GM23338 (cell line): ENCODE measurements around the gene STX10. TPM values are rescaled to one million over a fixed set of nuclear protein-coding genes. Genes with fewer than 3 reads are reported as not detected.

Experiments
- ATAC-seq: fragments of 200-7000 bp; cut with Tn5 transposase; 3 replicates; pipeline ENCODE4 v1.9.1; 2020
- DNase-seq: peaks from one replicate; pipeline ENCODE4 v3.0.0-alpha.2; 2015; ENCODE audit warnings: low spot score
- H2AFZ ChIP-seq: fragments of 200-600 bp; sonication (generic); 2 replicates; pipeline ENCODE4 v1.8.0; 2016; ENCODE audit warnings: antibody characterized with exemption, mild to moderate bottlenecking, moderate library complexity
- H3F3A ChIP-seq: fragments of 200-600 bp; sonication (generic); replicated peaks from 2 replicates; pipeline ENCODE4 v1.8.0; 2017; ENCODE audit warnings: antibody characterized with exemption, mixed run types, low read depth
- H3K27ac ChIP-seq: fragments of 200-600 bp; sonication (generic); 2 replicates; pipeline ENCODE4 v1.6.1; 2016; ENCODE audit warnings: low read depth
- H3K27me3 ChIP-seq: fragments of 200-600 bp; sonication (generic); 2 replicates; pipeline ENCODE4 v1.8.0; 2016; ENCODE audit warnings: mild to moderate bottlenecking, mixed run types, moderate library complexity; ENCODE audit not compliant: insufficient read depth
- H3K36me3 ChIP-seq: fragments of 200-600 bp; sonication (generic); 2 replicates; pipeline ENCODE4 v1.8.0; 2016; ENCODE audit warnings: mild to moderate bottlenecking; ENCODE audit not compliant: insufficient read depth
- H3K4me1 ChIP-seq: fragments of 200-600 bp; sonication (generic); 2 replicates; pipeline ENCODE4 v1.8.0; 2016; ENCODE audit warnings: mild to moderate bottlenecking, moderate library complexity; ENCODE audit not compliant: insufficient read depth
- H3K4me2 ChIP-seq: fragments of 200-600 bp; sonication (generic); 2 replicates; pipeline ENCODE4 v1.7.1; 2017; ENCODE audit warnings: mixed run types
- H3K4me3 ChIP-seq: fragments of 200-600 bp; sonication (generic); 2 replicates; pipeline ENCODE4 v1.6.1; 2016; ENCODE audit warnings: mixed run types
- H3K79me2 ChIP-seq: fragments of 200-600 bp; sonication (generic); replicated peaks from 2 replicates; pipeline ENCODE4 v1.8.0; 2017; ENCODE audit warnings: mild to moderate bottlenecking; ENCODE audit not compliant: insufficient read depth
- H3K9me2 ChIP-seq: fragments of 200-600 bp; sonication (generic); 2 replicates; pipeline ENCODE4 v1.8.0; 2017; ENCODE audit not compliant: insufficient read depth
- H4K20me1 ChIP-seq: fragments of 200-600 bp; sonication (generic); replicated peaks from 2 replicates; pipeline ENCODE4 v1.8.0; 2017; ENCODE audit warnings: mild to moderate bottlenecking; ENCODE audit not compliant: insufficient read depth
- H3K27ac Mint-ChIP-seq: 2 replicates; pipeline ENCODE4 v1.8.0; 2020; ENCODE audit warnings: inconsistent platforms, mild to moderate bottlenecking, moderate library complexity, mixed read lengths
- H3K27me3 Mint-ChIP-seq: 3 replicates; pipeline ENCODE4 v1.8.0; 2022; ENCODE audit warnings: low read depth, mild to moderate bottlenecking, moderate library complexity, mixed read lengths, inconsistent platforms; ENCODE audit not compliant: insufficient read depth, poor library complexity
- H3K36me3 Mint-ChIP-seq: 3 replicates; pipeline ENCODE4 v1.8.0; 2021; ENCODE audit warnings: low read depth, mild to moderate bottlenecking, inconsistent platforms, moderate library complexity, mixed read lengths
- H3K4me1 Mint-ChIP-seq: 3 replicates; pipeline ENCODE4 v1.8.0; 2020; ENCODE audit warnings: mild to moderate bottlenecking, inconsistent platforms, mixed read lengths
- H3K4me3 Mint-ChIP-seq: 3 replicates; pipeline ENCODE4 v1.8.0; 2021; ENCODE audit warnings: moderate library complexity, mild to moderate bottlenecking, inconsistent platforms, mixed read lengths
- H3K9me3 Mint-ChIP-seq: 3 replicates; pipeline ENCODE4 v1.8.0; 2020; ENCODE audit warnings: moderate library complexity, mild to moderate bottlenecking, inconsistent platforms, mixed read lengths
- CREB1 ChIP-seq: fragments of 250-450 bp; sonication (Bioruptor Pico); IDR thresholded peaks from 2 replicates; pipeline ENCODE4 v1.5.0; 2020; ENCODE audit warnings: low read depth, mild to moderate bottlenecking, moderate library complexity
- EZH2 ChIP-seq: fragments of 200-600 bp; sonication (generic); IDR thresholded peaks from one replicate; pipeline ENCODE4 v1.8.0; 2017; ENCODE audit warnings: antibody characterized with exemption, mild to moderate bottlenecking, low read depth; ENCODE audit not compliant: unreplicated experiment
- EZH2phosphoT487 ChIP-seq: fragments of 200-600 bp; sonication (generic); IDR thresholded peaks from one replicate; pipeline ENCODE4 v1.8.1; 2018; ENCODE audit warnings: antibody characterized with exemption; ENCODE audit not compliant: unreplicated experiment
- JUNB ChIP-seq: IDR thresholded peaks from one replicate; pipeline ENCODE4 v1.6.1; 2016; ENCODE audit warnings: antibody characterized with exemption; ENCODE audit not compliant: unreplicated experiment
- STAT1 ChIP-seq: IDR thresholded peaks from one replicate; pipeline ENCODE4 v1.6.1; 2016; ENCODE audit warnings: antibody characterized with exemption; ENCODE audit not compliant: unreplicated experiment
- ZNF114 ChIP-seq: fragments of 250-450 bp; sonication (Bioruptor Pico); IDR thresholded peaks from 2 replicates; pipeline ENCODE4 v1.5.0; 2020; ENCODE audit warnings: mild to moderate bottlenecking, moderate library complexity
- polyA plus RNA-seq: library from polyadenylated mRNA; unstranded; fragments of >200 nt; fragmentation: Nextera tagmentation; extraction: Ambion mirVana; gene quantifications from 2 replicates; pipeline ENCODE4 v1.2.1, GENCODE V29; 2016
- total RNA-seq: library from RNA; depleted of rRNA; stranded (reverse); fragments of >200 nt; shearing (Covaris generic); gene quantifications from 2 replicates; pipeline ENCODE4 v1.2.3, GENCODE V29; 2014
- TF ChIP-seq, protein P1 (sequence below): IDR thresholded peaks from 2 replicates; pipeline ENCODE4 v1.6.1; 2016; ENCODE audit warnings: antibody characterized with exemption

STX10 gene
- total and polyA plus RNA-seq, 2 experiments from 2014 or later = 42.8 to 55.9 TPM

DNA sequence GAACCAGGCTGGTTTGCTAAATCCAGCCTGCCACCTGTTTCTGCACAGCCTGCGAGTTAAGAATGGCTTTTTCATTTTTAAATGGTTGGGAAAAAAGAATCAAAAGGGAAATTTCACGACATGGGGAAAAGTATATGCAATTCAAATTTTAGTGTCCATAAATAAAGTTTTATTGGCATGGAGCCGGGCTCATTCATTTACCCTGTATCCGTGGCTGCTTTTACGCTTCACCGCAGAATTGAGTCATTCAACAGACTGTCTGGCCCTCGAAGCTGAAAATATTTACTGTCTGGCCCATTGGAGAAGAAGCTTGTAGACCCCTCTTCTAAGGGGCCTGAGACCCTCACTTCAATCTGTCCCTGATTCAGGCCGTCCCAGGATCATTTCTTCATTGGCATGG lies 26.2 kb upstream of the STX10 start (continued):
- TF ChIP-seq, protein P1, sequence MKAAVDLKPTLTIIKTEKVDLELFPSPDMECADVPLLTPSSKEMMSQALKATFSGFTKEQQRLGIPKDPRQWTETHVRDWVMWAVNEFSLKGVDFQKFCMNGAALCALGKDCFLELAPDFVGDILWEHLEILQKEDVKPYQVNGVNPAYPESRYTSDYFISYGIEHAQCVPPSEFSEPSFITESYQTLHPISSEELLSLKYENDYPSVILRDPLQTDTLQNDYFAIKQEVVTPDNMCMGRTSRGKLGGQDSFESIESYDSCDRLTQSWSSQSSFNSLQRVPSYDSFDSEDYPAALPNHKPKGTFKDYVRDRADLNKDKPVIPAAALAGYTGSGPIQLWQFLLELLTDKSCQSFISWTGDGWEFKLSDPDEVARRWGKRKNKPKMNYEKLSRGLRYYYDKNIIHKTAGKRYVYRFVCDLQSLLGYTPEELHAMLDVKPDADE = no peak

DNA sequence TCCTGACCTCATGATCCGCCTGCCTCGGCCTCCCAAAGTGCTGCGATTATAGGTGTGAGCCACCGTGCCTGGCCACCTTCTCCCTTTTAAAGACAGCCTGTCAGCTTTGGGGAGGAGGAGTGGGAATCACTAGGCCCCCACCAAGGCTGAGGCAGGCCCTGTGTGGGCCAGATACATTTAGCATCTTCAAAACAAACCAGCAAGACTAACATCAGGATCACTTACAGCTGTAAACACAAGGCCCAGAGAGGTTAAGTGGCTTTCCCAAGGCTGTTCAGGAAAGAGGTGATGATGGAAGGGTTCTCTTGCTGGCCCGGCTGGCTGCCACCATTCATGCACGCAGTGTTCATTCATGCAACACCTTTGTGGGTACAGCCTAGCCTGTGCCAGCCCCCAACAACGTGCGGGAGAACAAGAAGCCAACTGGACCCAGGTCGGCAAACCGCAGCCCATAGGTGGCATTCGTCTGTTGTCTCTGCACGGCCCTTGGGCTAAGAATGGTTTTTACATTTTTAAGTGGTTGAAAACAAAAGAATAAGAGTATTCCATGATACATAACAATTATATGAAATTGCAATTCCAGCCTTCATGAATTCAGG lies 23.1 kb upstream of the STX10 start:
- no peak for ATAC-seq
- Histone ChIP-seq H3K36me3 (no peaks in the 10 kb centered on the region), H3F3A (0 out of 2 replicates have a peak, but pooled peaks cover 1% of the 10 kb centered on the region), H3K4me2 (no peak overlapping the region), H3K27me3 (no peaks in the 10 kb centered on the region), H3K79me2 (peaks cover 10% of the 10 kb centered on the region), H4K20me1 (no peaks in the 10 kb centered on the region), H2AFZ (no peak overlapping the region), H3K27ac (no peak overlapping the region), H3K4me1 (peaks cover 14% of the 10 kb centered on the region), H3K4me3 (no peak overlapping the region), H3K9me2 (no peaks in the 10 kb centered on the region)
- peaks cover 16% of the 10 kb centered on the region for H3K36me3 Mint-ChIP-seq
- H3K27me3 Mint-ChIP-seq = peaks cover 5% of the 10 kb centered on the region
- no peak for DNase-seq
- H3K4me3 Mint-ChIP-seq = no peak overlapping the region
- no peak overlapping the region for H3K27ac Mint-ChIP-seq
- H3K9me3 Mint-ChIP-seq = no peaks in the 10 kb centered on the region
- peaks cover 18% of the 10 kb centered on the region for H3K4me1 Mint-ChIP-seq
- TF ChIP-seq JUNB = no peak

DNA sequence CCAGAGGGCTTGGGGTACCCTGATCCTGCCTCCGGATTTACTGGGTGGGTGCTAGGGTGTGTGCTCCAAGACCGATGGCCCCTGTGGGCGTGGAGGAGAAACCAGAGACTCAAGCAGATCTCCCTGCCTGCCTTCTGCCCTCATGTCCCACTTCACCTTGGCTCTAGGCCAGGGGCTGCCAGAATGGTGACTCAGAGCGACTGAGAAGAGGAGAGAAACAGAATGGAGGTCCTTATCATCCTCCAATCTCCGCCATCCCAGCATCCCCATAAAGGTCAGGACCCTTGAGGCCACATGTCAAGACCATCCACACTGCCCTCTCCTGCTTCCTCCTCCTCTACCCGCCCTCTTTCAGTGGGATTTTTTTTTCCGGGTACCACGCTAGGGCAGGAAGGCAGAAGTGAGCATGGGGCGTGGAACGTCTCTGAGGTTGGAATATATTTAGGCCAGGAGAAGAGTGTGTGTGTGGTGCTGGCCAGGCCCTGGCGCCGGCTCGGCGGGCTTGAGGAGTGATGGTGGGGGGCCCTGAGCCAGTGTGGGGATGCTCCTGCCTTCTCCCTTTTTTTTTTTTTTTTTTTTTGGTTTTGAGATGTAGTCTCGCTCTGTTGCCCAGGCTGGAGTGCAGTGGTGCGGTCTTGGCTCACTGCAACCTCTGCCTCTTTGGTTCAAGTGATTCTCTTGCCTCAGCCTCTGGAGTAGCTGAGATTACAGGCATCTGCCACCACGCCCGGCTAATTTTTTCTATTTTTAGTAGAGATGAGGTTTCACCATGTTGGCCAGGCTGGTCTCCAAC lies 22.4 kb upstream of the STX10 start:
- Histone ChIP-seq H3F3A (0 out of 2 replicates have a peak, but pooled peaks cover 6% of the 10 kb centered on the region), H2AFZ (no peak overlapping the region), H3K36me3 (no peaks in the 10 kb centered on the region), H3K4me2 (no peak overlapping the region), H3K27ac (no peak overlapping the region), H3K4me1 (peaks cover 19% of the 10 kb centered on the region), H3K4me3 (no peak overlapping the region), H3K79me2 (peaks cover 10% of the 10 kb centered on the region), H3K27me3 (no peaks in the 10 kb centered on the region), H4K20me1 (no peaks in the 10 kb centered on the region), H3K9me2 (no peaks in the 10 kb centered on the region)
- no peak for ATAC-seq
- H3K4me3 Mint-ChIP-seq = no peak overlapping the region
- TF ChIP-seq STAT1 = no peak
- TF ChIP-seq EZH2phosphoT487 = no peak
- TF ChIP-seq ZNF114 (CRISPR knock-in tag) = no peak
- TF ChIP-seq, protein P1 = no peak
- no peak for TF ChIP-seq EZH2
- no peak for TF ChIP-seq CREB1
- H3K27ac Mint-ChIP-seq = no peak overlapping the region; the same call in 1 of the 2 replicates
- no peak for DNase-seq
- H3K4me1 Mint-ChIP-seq = peaks cover 21% of the 10 kb centered on the region
- H3K9me3 Mint-ChIP-seq = no peaks in the 10 kb centered on the region
- peaks cover 16% of the 10 kb centered on the region for H3K36me3 Mint-ChIP-seq
- peaks cover 5% of the 10 kb centered on the region for H3K27me3 Mint-ChIP-seq
